OCI-LY3 (cell line): ENCODE results near the gene AP3M1.

ENCODE experiments used
- EZH2phosphoT487 ChIP-seq: fragments of 200-600 bp; shearing (Covaris generic); IDR thresholded peaks from 2 replicates; pipeline ENCODE4 v1.6.1; 2018; ENCODE audit warnings: antibody characterized with exemption, mixed run types, low read depth
- TF ChIP-seq, protein P1 (sequence below): fragments of 200-600, 300-600 bp; sonication (generic); IDR thresholded peaks from 2 replicates; pipeline ENCODE4 v1.5.1; 2014; ENCODE audit warnings: antibody characterized with exemption, low read length, low read depth

- TF ChIP-seq, protein P1, sequence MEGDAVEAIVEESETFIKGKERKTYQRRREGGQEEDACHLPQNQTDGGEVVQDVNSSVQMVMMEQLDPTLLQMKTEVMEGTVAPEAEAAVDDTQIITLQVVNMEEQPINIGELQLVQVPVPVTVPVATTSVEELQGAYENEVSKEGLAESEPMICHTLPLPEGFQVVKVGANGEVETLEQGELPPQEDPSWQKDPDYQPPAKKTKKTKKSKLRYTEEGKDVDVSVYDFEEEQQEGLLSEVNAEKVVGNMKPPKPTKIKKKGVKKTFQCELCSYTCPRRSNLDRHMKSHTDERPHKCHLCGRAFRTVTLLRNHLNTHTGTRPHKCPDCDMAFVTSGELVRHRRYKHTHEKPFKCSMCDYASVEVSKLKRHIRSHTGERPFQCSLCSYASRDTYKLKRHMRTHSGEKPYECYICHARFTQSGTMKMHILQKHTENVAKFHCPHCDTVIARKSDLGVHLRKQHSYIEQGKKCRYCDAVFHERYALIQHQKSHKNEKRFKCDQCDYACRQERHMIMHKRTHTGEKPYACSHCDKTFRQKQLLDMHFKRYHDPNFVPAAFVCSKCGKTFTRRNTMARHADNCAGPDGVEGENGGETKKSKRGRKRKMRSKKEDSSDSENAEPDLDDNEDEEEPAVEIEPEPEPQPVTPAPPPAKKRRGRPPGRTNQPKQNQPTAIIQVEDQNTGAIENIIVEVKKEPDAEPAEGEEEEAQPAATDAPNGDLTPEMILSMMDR = no peak
- no peak for TF ChIP-seq EZH2phosphoT487
Measured at GRCh38 chr10:74078037-74078436, 72.6 kb downstream of the AP3M1 start.
